ENCODE data around the gene ABHD5. TPM values are rescaled to one million over a fixed set of nuclear protein-coding genes. Genes with fewer than 3 reads are reported as not detected.

Gene ABHD5
- total RNA-seq, 1 experiment from 2014 or later, result 11.3 TPM

DNA sequence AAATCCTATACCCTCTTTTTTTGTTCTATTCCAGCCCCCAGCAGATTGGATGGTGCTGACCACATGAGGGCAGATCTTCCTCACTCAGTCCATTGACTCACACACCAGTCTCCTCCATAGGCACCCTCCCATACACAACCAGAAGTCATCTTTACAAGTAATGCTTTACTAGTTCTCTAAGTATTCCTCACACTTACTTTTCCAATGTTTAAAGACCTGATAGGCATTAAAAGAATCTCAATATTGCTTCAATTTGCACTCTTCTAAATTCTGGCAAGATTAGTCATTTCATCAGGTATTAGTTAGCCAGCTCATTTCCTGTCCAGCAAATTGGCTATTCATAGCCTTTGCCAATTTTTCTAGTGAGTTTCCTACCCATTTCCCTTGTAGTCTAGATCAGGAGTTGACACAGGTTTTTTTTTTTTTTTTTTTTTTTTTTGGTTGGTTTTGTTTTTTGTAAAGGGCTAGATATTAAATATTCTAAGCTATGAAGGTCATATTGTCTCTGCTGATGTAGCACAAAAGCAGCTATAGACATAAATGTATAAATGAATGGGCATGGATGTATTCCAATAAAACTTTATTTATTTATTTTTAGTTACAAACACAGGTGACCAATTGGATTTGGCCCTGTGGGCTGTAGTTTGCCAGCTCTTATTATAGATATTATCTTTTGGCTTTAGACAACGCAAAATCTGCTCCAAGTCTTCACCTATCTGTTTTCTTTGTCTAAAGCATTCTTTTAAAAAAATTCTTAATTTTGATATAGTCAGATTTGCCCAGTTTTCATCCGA, 76.1 kb downstream of the ABHD5 start:
- DNase-seq (ENCODE audit: low spot score) (no peak), ATAC-seq (no peak)
- TF ChIP-seq CDX4 (CRISPR knock-in tag; IDR thresholded peaks at IDR 0.05; ENCODE audit: borderline replicate concordance) (no peak), SMAD4 (CRISPR knock-in tag; IDR thresholded peaks at IDR 0.05) (no peak)
- H3K9me3 Mint-ChIP-seq, result no peaks in the 10 kb centered on the region
- ChIA-PET CTCF (interaction anchor here (0.6 to 1.5 kb wide), 6 partner anchors 89 to 471 kb away, joined by 3 to 5 read pairs (median 4); no protein-coding TSS in a partner anchor), POLR2A (interaction anchor here (0.6 to 0.8 kb wide), 3 partner anchors 28 to 580 kb away, joined by 3 to 7 read pairs (median 4); partner anchors contain the start of gene ANO10)
- H3K27ac Mint-ChIP-seq, result no peak overlapping the region
- peaks cover 8% of the 10 kb centered on the region for H3K4me1 Mint-ChIP-seq
- H3K27me3 Mint-ChIP-seq (ENCODE audit: low read depth), result no peaks in the 10 kb centered on the region
- H3K4me3 Mint-ChIP-seq, result no peak overlapping the region
- H3K36me3 Mint-ChIP-seq, result no peaks in the 10 kb centered on the region

GRCh38 chr3:43768381-43768973, 77.7 kb downstream of the ABHD5 start:
- DNase-seq (ENCODE audit: low spot score) (no peak), ATAC-seq (no peak)
- H3K27me3 Mint-ChIP-seq (ENCODE audit: low read depth), result no peaks in the 10 kb centered on the region
- no peak overlapping the region for H3K4me3 Mint-ChIP-seq
- no peak overlapping the region for H3K27ac Mint-ChIP-seq
- H3K36me3 Mint-ChIP-seq, result no peaks in the 10 kb centered on the region
- TF ChIP-seq ESRRA (CRISPR knock-in tag; IDR thresholded peaks at IDR 0.05; ENCODE audit: borderline replicate concordance), result no peak
- ChIA-PET CTCF (interaction anchor here (0.6 to 1.6 kb wide), 11 partner anchors 9 to 443 kb away, joined by 3 to 10 read pairs (median 4); no protein-coding TSS in a partner anchor), POLR2A (no interaction called here)
- H3K9me3 Mint-ChIP-seq, result no peaks in the 10 kb centered on the region
- peaks cover 16% of the 10 kb centered on the region for H3K4me1 Mint-ChIP-seq

GRCh38 chr3:43769097-43769884, 78.6 kb downstream of the ABHD5 start:
- peak overlapping the region; percentile 50 for H3K4me3 Mint-ChIP-seq
- CTCF ChIA-PET, result interaction anchor here (0.6 to 1.6 kb wide), 16 partner anchors 10 to 465 kb away, joined by 3 to 10 read pairs (median 4); no protein-coding TSS in a partner anchor

More at GRCh38 chr3:43769097-43769884, 78.6 kb downstream of the ABHD5 start:
- no peak overlapping the region; the same call in 1 of the 2 replicates for H3K27ac Mint-ChIP-seq
- POLR2A ChIA-PET, result no interaction called here
- no peaks in the 10 kb centered on the region for H3K36me3 Mint-ChIP-seq
- H3K9me3 Mint-ChIP-seq, result no peaks in the 10 kb centered on the region
- peaks cover 5% of the 10 kb centered on the region for H3K27me3 Mint-ChIP-seq (ENCODE audit: low read depth)
- TF ChIP-seq, protein P1, sequence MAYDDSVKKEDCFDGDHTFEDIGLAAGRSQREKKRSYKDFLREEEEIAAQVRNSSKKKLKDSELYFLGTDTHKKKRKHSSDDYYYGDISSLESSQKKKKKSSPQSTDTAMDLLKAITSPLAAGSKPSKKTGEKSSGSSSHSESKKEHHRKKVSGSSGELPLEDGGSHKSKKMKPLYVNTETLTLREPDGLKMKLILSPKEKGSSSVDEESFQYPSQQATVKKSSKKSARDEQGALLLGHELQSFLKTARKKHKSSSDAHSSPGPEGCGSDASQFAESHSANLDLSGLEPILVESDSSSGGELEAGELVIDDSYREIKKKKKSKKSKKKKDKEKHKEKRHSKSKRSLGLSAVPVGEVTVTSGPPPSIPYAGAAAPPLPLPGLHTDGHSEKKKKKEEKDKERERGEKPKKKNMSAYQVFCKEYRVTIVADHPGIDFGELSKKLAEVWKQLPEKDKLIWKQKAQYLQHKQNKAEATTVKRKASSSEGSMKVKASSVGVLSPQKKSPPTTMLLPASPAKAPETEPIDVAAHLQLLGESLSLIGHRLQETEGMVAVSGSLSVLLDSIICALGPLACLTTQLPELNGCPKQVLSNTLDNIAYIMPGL (CRISPR knock-in tag; IDR thresholded peaks at IDR 0.05), result peak; percentile 33; the same call in 1 of the 2 replicates
- TF ChIP-seq FOXP4 (CRISPR knock-in tag; IDR thresholded peaks at IDR 0.05) (no peak), ESRRA (CRISPR knock-in tag; IDR thresholded peaks at IDR 0.05; ENCODE audit: borderline replicate concordance) (no peak), NFYB (CRISPR knock-in tag; conservative IDR thresholded peaks at IDR 0.05; ENCODE audit: low read depth) (no peak)
- TF ChIP-seq, protein P2, sequence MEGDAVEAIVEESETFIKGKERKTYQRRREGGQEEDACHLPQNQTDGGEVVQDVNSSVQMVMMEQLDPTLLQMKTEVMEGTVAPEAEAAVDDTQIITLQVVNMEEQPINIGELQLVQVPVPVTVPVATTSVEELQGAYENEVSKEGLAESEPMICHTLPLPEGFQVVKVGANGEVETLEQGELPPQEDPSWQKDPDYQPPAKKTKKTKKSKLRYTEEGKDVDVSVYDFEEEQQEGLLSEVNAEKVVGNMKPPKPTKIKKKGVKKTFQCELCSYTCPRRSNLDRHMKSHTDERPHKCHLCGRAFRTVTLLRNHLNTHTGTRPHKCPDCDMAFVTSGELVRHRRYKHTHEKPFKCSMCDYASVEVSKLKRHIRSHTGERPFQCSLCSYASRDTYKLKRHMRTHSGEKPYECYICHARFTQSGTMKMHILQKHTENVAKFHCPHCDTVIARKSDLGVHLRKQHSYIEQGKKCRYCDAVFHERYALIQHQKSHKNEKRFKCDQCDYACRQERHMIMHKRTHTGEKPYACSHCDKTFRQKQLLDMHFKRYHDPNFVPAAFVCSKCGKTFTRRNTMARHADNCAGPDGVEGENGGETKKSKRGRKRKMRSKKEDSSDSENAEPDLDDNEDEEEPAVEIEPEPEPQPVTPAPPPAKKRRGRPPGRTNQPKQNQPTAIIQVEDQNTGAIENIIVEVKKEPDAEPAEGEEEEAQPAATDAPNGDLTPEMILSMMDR (IDR thresholded peaks at IDR 0.05), result peak; percentile 95
- DNase-seq (ENCODE audit: low spot score) (peak; percentile 99), ATAC-seq (peak; percentile 99)
- H3K4me1 Mint-ChIP-seq, result peaks cover 12% of the 10 kb centered on the region
